SK-N-SH treated with all-trans-retinoic acid at 6 μM for 48 hours (cell line): ENCODE data around the gene RHBDD1.

ENCODE experiments used
- ATAC-seq: fragments of 200-7000 bp; cut with Tn5 transposase; 3 replicates; pipeline ENCODE4 v1.9.1; 2020; ENCODE audit warnings: mild to moderate bottlenecking, moderate library complexity
- ARNTL ChIP-seq: fragments of 450-650 bp; formaldehyde crosslinking; IDR thresholded peaks from 2 replicates; pipeline ENCODE4 v1.5.0; 2020; ENCODE audit warnings: low read depth, mild to moderate bottlenecking, moderate library complexity, borderline replicate concordance
- BACH2 ChIP-seq: fragments of 250-450 bp; sonication (Bioruptor Pico); IDR thresholded peaks from 2 replicates; pipeline ENCODE4 v1.9.0; 2021; ENCODE audit warnings: mild to moderate bottlenecking, borderline replicate concordance
- CSDC2 ChIP-seq: fragments of 250-450 bp; sonication (Bioruptor Pico); IDR thresholded peaks from 2 replicates; pipeline ENCODE4 v1.5.0; 2020; ENCODE audit warnings: mild to moderate bottlenecking, moderate library complexity
- CSRNP3 ChIP-seq: fragments of 250-450 bp; sonication (Bioruptor Pico); IDR thresholded peaks from 2 replicates; pipeline ENCODE4 v1.5.1; 2021; ENCODE audit warnings: mild to moderate bottlenecking, moderate library complexity
- ESRRG ChIP-seq: fragments of 250-450 bp; sonication (Bioruptor Pico); IDR thresholded peaks from 2 replicates; pipeline ENCODE4 v1.6.1; 2021; ENCODE audit warnings: mild to moderate bottlenecking
- GLIS3 ChIP-seq: fragments of 250-450 bp; sonication (Bioruptor Pico); IDR thresholded peaks from 2 replicates; pipeline ENCODE4 v1.5.0; 2020; ENCODE audit warnings: mild to moderate bottlenecking, moderate library complexity
- ISL1 ChIP-seq: fragments of 250-450 bp; sonication (Bioruptor Pico); IDR thresholded peaks from 2 replicates; pipeline ENCODE4 v2.1.2; 2022; ENCODE audit warnings: mild to moderate bottlenecking, moderate library complexity
- OSR1 ChIP-seq: fragments of 250-450 bp; sonication (Bioruptor Pico); IDR thresholded peaks from 2 replicates; pipeline ENCODE4 v1.8.0; 2022; ENCODE audit warnings: moderate library complexity, mild to moderate bottlenecking, inconsistent platforms
- PATZ1 ChIP-seq: fragments of 250-450 bp; sonication (Bioruptor Pico); IDR thresholded peaks from 2 replicates; pipeline ENCODE4 v1.8.0; 2020; ENCODE audit warnings: mild to moderate bottlenecking, moderate library complexity, borderline replicate concordance
- POU6F1 ChIP-seq: fragments of 250-450 bp; sonication (Bioruptor Pico); IDR thresholded peaks from 2 replicates; pipeline ENCODE4 v1.8.0; 2021; ENCODE audit warnings: low read depth, mild to moderate bottlenecking, moderate library complexity, borderline replicate concordance
- PPARA ChIP-seq: fragments of 250-450 bp; sonication (Bioruptor Pico); IDR thresholded peaks from 2 replicates; pipeline ENCODE4 v1.5.0; 2020; ENCODE audit warnings: mild to moderate bottlenecking, borderline replicate concordance
- RARB ChIP-seq: fragments of 250-450 bp; sonication (Bioruptor Pico); IDR thresholded peaks from 2 replicates; pipeline ENCODE4 v1.8.0; 2021; ENCODE audit warnings: mild to moderate bottlenecking, moderate library complexity
- SNAI2 ChIP-seq: fragments of 250-450 bp; sonication (Bioruptor Pico); IDR thresholded peaks from 2 replicates; pipeline ENCODE4 v1.5.0; 2020; ENCODE audit warnings: mild to moderate bottlenecking, moderate library complexity
- TCF4 ChIP-seq: fragments of 250-450 bp; sonication (Bioruptor Pico); IDR thresholded peaks from 2 replicates; pipeline ENCODE4 v1.8.0; 2021; ENCODE audit warnings: mild to moderate bottlenecking, moderate library complexity, borderline replicate concordance
- TOX ChIP-seq: fragments of 250-450 bp; sonication (Bioruptor Pico); IDR thresholded peaks from 2 replicates; pipeline ENCODE4 v1.8.0; 2021; ENCODE audit warnings: mild to moderate bottlenecking, moderate library complexity, borderline replicate concordance
- TSHZ2 ChIP-seq: fragments of 250-450 bp; sonication (Bioruptor Pico); IDR thresholded peaks from 2 replicates; pipeline ENCODE4 v1.5.0; 2020; ENCODE audit warnings: mild to moderate bottlenecking, moderate library complexity
- ZC3H10 ChIP-seq: fragments of 250-450 bp; sonication (Bioruptor Pico); IDR thresholded peaks from 2 replicates; pipeline ENCODE4 v1.5.1; 2021; ENCODE audit warnings: mild to moderate bottlenecking, moderate library complexity
- ZFP3 ChIP-seq: fragments of 250-450 bp; sonication (Bioruptor Pico); IDR thresholded peaks from 2 replicates; pipeline ENCODE4 v1.5.0; 2020; ENCODE audit warnings: mild to moderate bottlenecking, moderate library complexity
- ZFP30 ChIP-seq: fragments of 450-650 bp; formaldehyde crosslinking; IDR thresholded peaks from 2 replicates; pipeline ENCODE4 v1.5.0; 2022; ENCODE audit warnings: mild to moderate bottlenecking, moderate library complexity
- ZNF70 ChIP-seq: fragments of 450-650 bp; formaldehyde crosslinking; IDR thresholded peaks from 2 replicates; pipeline ENCODE4 v1.5.0; 2020; ENCODE audit warnings: mild to moderate bottlenecking, moderate library complexity
- ZNF8 ChIP-seq: fragments of 450-650 bp; formaldehyde crosslinking; IDR thresholded peaks from 2 replicates; pipeline ENCODE4 v1.5.0; 2020; ENCODE audit warnings: mild to moderate bottlenecking, moderate library complexity

Gene RHBDD1

GRCh38 chr2:226849349-226849748 is 13.5 kb downstream of the RHBDD1 start:
- TF ChIP-seq ESRRG (CRISPR knock-in tag), result no peak
- TF ChIP-seq BACH2 (CRISPR knock-in tag), result no peak
- TF ChIP-seq SNAI2 (CRISPR knock-in tag), result no peak
- no peak for TF ChIP-seq RARB (CRISPR knock-in tag)
- no peak for TF ChIP-seq GLIS3
- TF ChIP-seq TCF4, result no peak
- no peak for TF ChIP-seq PATZ1 (CRISPR knock-in tag)
- no peak for TF ChIP-seq ZC3H10 (CRISPR knock-in tag)
- TF ChIP-seq ARNTL (CRISPR knock-in tag), result no peak
- no peak for TF ChIP-seq POU6F1 (CRISPR knock-in tag)
- TF ChIP-seq TOX (CRISPR knock-in tag), result no peak
- no peak for TF ChIP-seq ZFP3 (CRISPR knock-in tag)
- ATAC-seq, result no peak

- no peak for TF ChIP-seq ARNTL (CRISPR knock-in tag)
- TF ChIP-seq ISL1 (CRISPR knock-in tag), result no peak
- TF ChIP-seq PPARA (CRISPR knock-in tag), result no peak
- no peak for TF ChIP-seq ESRRG (CRISPR knock-in tag)
- TF ChIP-seq ZFP3 (CRISPR knock-in tag), result no peak
- no peak for TF ChIP-seq CSDC2
- TF ChIP-seq OSR1 (CRISPR knock-in tag), result no peak
- TF ChIP-seq ZNF70 (CRISPR knock-in tag), result no peak
- TF ChIP-seq CSRNP3 (CRISPR knock-in tag), result no peak
- TF ChIP-seq ZFP30 (CRISPR knock-in tag), result no peak
- no peak for TF ChIP-seq PATZ1 (CRISPR knock-in tag)
- TF ChIP-seq TCF4, result no peak
- TF ChIP-seq POU6F1 (CRISPR knock-in tag), result no peak
- TF ChIP-seq TSHZ2 (CRISPR knock-in tag), result no peak
- no peak for TF ChIP-seq RARB (CRISPR knock-in tag)
- TF ChIP-seq ZNF8 (CRISPR knock-in tag), result no peak
- TF ChIP-seq TOX (CRISPR knock-in tag), result no peak
- no peak for TF ChIP-seq BACH2 (CRISPR knock-in tag)
- TF ChIP-seq, all 23 proteins: peak for 0
- ATAC-seq, result no peak
These were observed 14.2 kb downstream of the RHBDD1 start for GRCh38 chr2:226850024-226850423.
